ENCODE results near the gene NUDT16L1. TPM values are rescaled to one million over a fixed set of nuclear protein-coding genes. Genes with fewer than 3 reads are reported as not detected.

Gene NUDT16L1
- polyA plus RNA-seq, 2 donors, result 18.5 to 29.3 TPM

DNA sequence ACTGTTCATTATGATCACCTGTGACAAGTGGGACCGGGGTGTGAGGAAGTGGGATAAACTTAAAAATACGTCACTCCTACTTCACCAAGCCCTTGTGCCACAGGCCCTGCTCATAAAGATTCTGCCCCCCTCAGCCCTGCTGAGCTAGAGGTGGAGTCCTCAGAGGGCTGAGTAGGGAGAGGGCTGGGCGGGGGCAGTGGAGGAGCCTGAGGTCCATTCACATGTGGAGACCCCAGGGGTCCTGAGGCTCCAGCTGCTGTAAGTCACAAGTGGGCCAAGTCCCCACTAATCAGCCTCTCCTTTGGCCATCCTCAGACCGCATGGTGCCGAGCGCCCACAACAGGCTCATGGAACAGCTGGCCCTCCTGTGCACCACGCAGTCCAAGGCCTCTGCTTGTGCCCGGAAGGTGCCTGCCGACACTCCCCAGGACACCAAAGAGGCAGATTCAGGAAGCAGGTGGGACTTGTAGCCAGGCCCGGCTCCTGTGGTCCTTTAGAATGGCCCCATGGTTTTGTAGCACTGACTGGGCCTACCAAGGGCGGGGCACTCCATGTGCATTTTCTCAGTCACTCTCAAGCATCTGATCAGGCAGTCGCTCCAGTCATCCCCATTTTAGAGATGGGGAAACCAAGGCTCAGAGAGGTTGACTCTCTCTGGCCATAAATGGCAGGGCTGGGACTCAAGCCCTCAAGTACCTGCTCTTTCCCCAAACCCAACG lies 51.4 kb downstream of the NUDT16L1 start:
- Histone ChIP-seq H3K36me3 (ENCODE audit: control insufficient read depth in 2 of 2, insufficient read depth in 2 of 2, low read length in 1 of 2) (no peaks in the 10 kb centered on the region), H3K4me3 (ENCODE audit: low read depth in 1 of 2, low read length in 2 of 2) (no peak overlapping the region), H3K4me1 (ENCODE audit: control insufficient read depth in 2 of 2, insufficient read depth in 2 of 2, low read length in 1 of 2) (peaks cover 0 to 7% of the 10 kb centered on the region in 2 donors), H3K27ac (ENCODE audit: low read depth in 2 of 2, low read length in 1 of 2) (no peak overlapping the region), H3K9me3 (ENCODE audit: control insufficient read depth in 2 of 2, insufficient read depth in 1 of 2, low read depth in 1 of 2, low read length in 1 of 2) (no peaks in the 10 kb centered on the region), H3K27me3 (ENCODE audit: control insufficient read depth in 1 of 2, insufficient read depth in 2 of 2, low read length in 2 of 2) (no peaks in the 10 kb centered on the region)
- WGBS, 2 donors, result 74 to 77% methylated on average over 13 of the region's 13 CpGs

DNA sequence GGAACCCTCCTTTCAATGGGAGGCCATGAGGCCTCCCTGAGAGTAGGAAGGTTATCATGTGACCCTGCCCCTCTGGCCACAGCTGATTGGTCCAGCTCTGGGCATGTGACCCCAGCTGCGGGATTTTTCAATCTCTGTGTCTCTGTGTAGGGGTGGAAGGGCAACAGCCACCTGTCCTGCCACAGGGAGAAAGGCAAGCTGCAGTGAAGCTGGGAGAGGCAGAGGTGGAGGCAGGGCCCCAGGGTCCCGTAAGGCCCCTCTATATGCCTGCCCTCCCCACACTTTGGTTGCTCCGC lies 51.9 kb downstream of the NUDT16L1 start:
- no peak overlapping the region for H3K27ac ChIP-seq (ENCODE audit: low read depth in 2 of 2, low read length in 1 of 2)
- no peaks in the 10 kb centered on the region for H3K9me3 ChIP-seq (ENCODE audit: control insufficient read depth in 2 of 2, insufficient read depth in 1 of 2, low read depth in 1 of 2, low read length in 1 of 2)
- H3K4me1 ChIP-seq (ENCODE audit: control insufficient read depth in 2 of 2, insufficient read depth in 2 of 2, low read length in 1 of 2), result peaks cover 0 to 7% of the 10 kb centered on the region in 2 donors
- WGBS, 2 donors, result 80 to 83% methylated on average over 3 of the region's 3 CpGs
- H3K4me3 ChIP-seq (ENCODE audit: low read depth in 1 of 2, low read length in 2 of 2), result no peak overlapping the region
- no peaks in the 10 kb centered on the region for H3K36me3 ChIP-seq (ENCODE audit: control insufficient read depth in 2 of 2, insufficient read depth in 2 of 2, low read length in 1 of 2)
- no peaks in the 10 kb centered on the region for H3K27me3 ChIP-seq (ENCODE audit: control insufficient read depth in 1 of 2, insufficient read depth in 2 of 2, low read length in 2 of 2)

Other genes with a start within 250 kb of the NUDT16L1 start
- gene NMRAL1, start 218.9 kb upstream of the NUDT16L1 start, polyA plus RNA-seq, result 10 to 100 TPM; 39.8 to 40.7 TPM
- 10 to 100 TPM; 77.1 to 85.9 TPM for gene HMOX2, start 217.2 kb upstream of the NUDT16L1 start, polyA plus RNA-seq
- 10 to 100 TPM; 12.0 to 12.1 TPM for gene CDIP1, start 154.8 kb upstream of the NUDT16L1 start, polyA plus RNA-seq
- gene C16orf96, start 137.2 kb upstream of the NUDT16L1 start, polyA plus RNA-seq, result under 1 TPM; 0.04 to 0.08 TPM
- gene UBALD1, start 78.7 kb upstream of the NUDT16L1 start, polyA plus RNA-seq, result 10 to 100 TPM; 18.6 to 34.7 TPM
- 10 to 100 TPM; 10.9 to 15.1 TPM for gene MGRN1, start 68.7 kb upstream of the NUDT16L1 start, polyA plus RNA-seq
- gene ANKS3, start 40.7 kb downstream of the NUDT16L1 start, polyA plus RNA-seq, result 10 to 100 TPM in 1 of 2 donors, 1 to 10 TPM in 1; 9.3 to 26.8 TPM
- under 1 TPM; 0.39 to 0.81 TPM for gene DNAAF8, start 41.0 kb downstream of the NUDT16L1 start, polyA plus RNA-seq
- 1 to 10 TPM; 4.4 to 8.9 TPM for gene ZNF500, start 73.6 kb downstream of the NUDT16L1 start, polyA plus RNA-seq
- gene SEPTIN12, start 94.8 kb downstream of the NUDT16L1 start, polyA plus RNA-seq, result under 1 TPM in 1 of 2 donors, not detected in 1; 0.07 TPM
- gene SMIM22, start 101.8 kb downstream of the NUDT16L1 start, polyA plus RNA-seq, result 10 to 100 TPM; 20.1 to 28.6 TPM
- 10 to 100 TPM; 28.7 to 49.5 TPM for gene ROGDI, start 109.1 kb downstream of the NUDT16L1 start, polyA plus RNA-seq
- gene GLYR1, start 153.7 kb downstream of the NUDT16L1 start, polyA plus RNA-seq, result 10 to 100 TPM; 34.3 to 35.6 TPM
- gene UBN1, start 153.9 kb downstream of the NUDT16L1 start, polyA plus RNA-seq, result 1 to 10 TPM; 5.1 to 7.7 TPM
- 100 to 1,000 TPM; 561 to 739 TPM for gene PPL, start 243.6 kb downstream of the NUDT16L1 start, polyA plus RNA-seq

Measured in esophagus (tissue), 2 donors.